Keratinocyte (primary cell): ENCODE data around the gene NIPBL. TPM values are rescaled to one million over a fixed set of nuclear protein-coding genes. Genes with fewer than 3 reads are reported as not detected.
"Not testable (repeated sequence)": the region's sequence is repeated elsewhere in the genome, so short reads cannot be mapped to it uniquely, and the experiment has no call there.

ENCODE experiments used
- DNase-seq: peaks from one replicate; pipeline ENCODE4 v3.0.0-alpha.2; 2011; ENCODE audit warnings: low read depth, missing footprints, low spot score
- FAIRE-seq: peaks from 2 replicates; lab custom pipeline; 2011; peaks lifted over from hg19 to GRCh38; lab: Jason Lieb, UNC
- H2AFZ ChIP-seq: 2 replicates; pipeline ENCODE4 v1.6.0; 2012; ENCODE audit warnings: low read length, control low read depth, inconsistent platforms; ENCODE audit not compliant: control insufficient read depth
- H3K27ac ChIP-seq: 2 replicates; pipeline ENCODE4 v1.5.1; 2011; ENCODE audit warnings: low read length; ENCODE audit not compliant: control insufficient read depth, insufficient read depth
- H3K27me3 ChIP-seq: 3 replicates; pipeline ENCODE4 v1.6.0; 2011; ENCODE audit warnings: low read length; ENCODE audit not compliant: control insufficient read depth, insufficient read depth; ENCODE audit errors: extremely low read depth
- H3K36me3 ChIP-seq, 2 experiments: 2 replicates in 1 of 2; 3 replicates in 1 of 2; pipeline ENCODE4 v1.5.1; 2011; ENCODE audit warnings: low read length in 2 of 2, mild to moderate bottlenecking in 1 of 2; ENCODE audit not compliant: control insufficient read depth in 2 of 2, insufficient read depth in 2 of 2; ENCODE audit errors: extremely low read depth in 1 of 2
- H3K4me1 ChIP-seq: 3 replicates; pipeline ENCODE4 v1.5.1; 2011; ENCODE audit warnings: low read length; ENCODE audit not compliant: control insufficient read depth, insufficient read depth; ENCODE audit errors: extremely low read depth
- H3K4me2 ChIP-seq: 3 replicates; pipeline ENCODE4 v1.6.0; 2011; ENCODE audit warnings: low read depth, low read length; ENCODE audit not compliant: control insufficient read depth, insufficient read depth; ENCODE audit errors: extremely low read depth
- H3K4me3 ChIP-seq, 3 experiments: fragments of 200-600 bp in 1 of 3; sonication (generic) in 1 of 3; 2 replicates in 2 of 3; 3 replicates in 1 of 3; pipeline ENCODE4 v1.5.1; 2011 to 2016; ENCODE audit warnings: low read length in 3 of 3, mild to moderate bottlenecking in 3 of 3, control low read depth in 2 of 3, inconsistent platforms in 1 of 3, low read depth in 1 of 3, mixed read lengths in 1 of 3, mixed run types in 1 of 3, moderate library complexity in 1 of 3; ENCODE audit not compliant: control insufficient read depth in 2 of 3, insufficient read depth in 2 of 3; ENCODE audit errors: extremely low read depth in 1 of 3
- H3K79me2 ChIP-seq: 2 replicates; pipeline ENCODE4 v1.6.0; 2012; ENCODE audit warnings: low read length; ENCODE audit not compliant: control insufficient read depth, insufficient read depth
- H3K9ac ChIP-seq: 3 replicates; pipeline ENCODE4 v1.6.0; 2011; ENCODE audit warnings: low read length; ENCODE audit not compliant: control insufficient read depth, insufficient read depth; ENCODE audit errors: extremely low read depth
- H3K9me1 ChIP-seq: 3 replicates; pipeline ENCODE4 v1.6.0; 2011; ENCODE audit warnings: low read length; ENCODE audit not compliant: control insufficient read depth, insufficient read depth; ENCODE audit errors: extremely low read depth
- H3K9me3 ChIP-seq: 2 replicates; pipeline ENCODE4 v1.5.1; 2012; ENCODE audit warnings: low read depth, low read length; ENCODE audit not compliant: control insufficient read depth
- H4K20me1 ChIP-seq: 3 replicates; pipeline ENCODE4 v1.6.0; 2011; ENCODE audit warnings: low read length; ENCODE audit not compliant: control insufficient read depth, insufficient read depth; ENCODE audit errors: extremely low read depth
- CTCF ChIP-seq, 3 experiments: IDR thresholded peaks in 1 of 3; conservative IDR thresholded peaks in 1 of 3; optimal IDR thresholded peaks in 1 of 3; 2 replicates in 2 of 3; 3 replicates in 1 of 3; pipeline versions ENCODE3 to v1.5.1; 2011; ENCODE audit warnings: low read length in 3 of 3, mild to moderate bottlenecking in 3 of 3, moderate library complexity in 2 of 3, control low read depth in 1 of 3, inconsistent platforms in 1 of 3; ENCODE audit not compliant: insufficient read depth in 2 of 3; ENCODE audit errors: extremely low read depth in 1 of 3
- EZH2 ChIP-seq: IDR thresholded peaks from one replicate; pipeline ENCODE4 v1.6.1; 2012; ENCODE audit warnings: inconsistent platforms, mild to moderate bottlenecking, low read length, moderate library complexity
- dilution Hi-C: fragments of 300-500 bp; cut with MboI; formaldehyde crosslinking; loops from one replicate; pipeline ENCODE4 v1.7.0; 2020; ENCODE audit warnings: low sequenced_read_pairs; ENCODE audit not compliant: extremely low pct_ligation_motif_present
- polyA plus RNA-seq, 5 experiments: library from polyadenylated mRNA; depleted of rRNA in 3 of 5; stranded (reverse) in 3 of 5; stranded (forward) in 1 of 5; unstranded in 1 of 5; fragments of >200 nt; gene quantifications; 1 replicate in 1 of 5; 2 replicates in 3 of 5; 3 replicates in 1 of 5; pipeline versions ENCODE4 v1.2.1 to v1.2.3, GENCODE V29; 2011 to 2012; ENCODE audit warnings: missing spikeins in 2 of 5, low read depth in 1 of 5, low replicate concordance in 1 of 5

NIPBL gene
- polyA plus RNA-seq, 1 donor (not counting 4 experiments of a cell fraction or from before 2014, with no cell fraction given), result 23.4 TPM

GRCh38 chr5:36891266-36891665 is 14.7 kb downstream of the NIPBL start:
- peaks cover 8% of the 10 kb centered on the region for H4K20me1 ChIP-seq
- peaks cover under 1% of the 10 kb centered on the region for H3K9me1 ChIP-seq
- no peaks in the 10 kb centered on the region for H3K9me3 ChIP-seq
- H2AFZ ChIP-seq, result no peak overlapping the region
- TF ChIP-seq EZH2, result no peak
- TF ChIP-seq CTCF (optimal IDR thresholded peaks at IDR 0.05 in 1 of 3, IDR thresholded peaks at IDR 0.05 in 1 of 3, conservative IDR thresholded peaks at IDR 0.05 in 1 of 3; ENCODE audit: extremely low read depth in 1 of 3, insufficient read depth in 2 of 3, low read length in 3 of 3), result no peak
- no peak overlapping the region for H3K9ac ChIP-seq
- FAIRE-seq, result no peak
- H3K36me3 ChIP-seq, result peaks cover 0 to 2% of the 10 kb centered on the region in 2 experiments
- dilution Hi-C loops, result no loop called here
- no peaks in the 10 kb centered on the region for H3K27me3 ChIP-seq
- no peak for DNase-seq
- peaks cover 92% of the 10 kb centered on the region for H3K79me2 ChIP-seq
- no peak overlapping the region for H3K4me3 ChIP-seq
- H3K4me2 ChIP-seq, result no peak overlapping the region
- H3K4me1 ChIP-seq, result peaks cover 11% of the 10 kb centered on the region
- no peak overlapping the region for H3K27ac ChIP-seq

GRCh38 chr5:36892085-36892830 is 15.7 kb downstream of the NIPBL start:
- H3K79me2 ChIP-seq, result peaks cover 91% of the 10 kb centered on the region
- H3K9ac ChIP-seq, H3K27me3 ChIP-seq, DNase-seq, dilution Hi-C loops, H3K4me2 ChIP-seq, H3K4me3 ChIP-seq, H3K9me1 ChIP-seq, H2AFZ ChIP-seq, H3K9me3 ChIP-seq, H3K36me3 ChIP-seq, H3K4me1 ChIP-seq, H3K27ac ChIP-seq, FAIRE-seq, H4K20me1 ChIP-seq: not testable (repeated sequence)

- H3K4me2 ChIP-seq, result no peak overlapping the region
- no peaks in the 10 kb centered on the region for H3K4me1 ChIP-seq
- H2AFZ ChIP-seq, result no peak overlapping the region
- H3K9ac ChIP-seq, result no peak overlapping the region
- no peak for TF ChIP-seq EZH2
- no peak for TF ChIP-seq CTCF (optimal IDR thresholded peaks at IDR 0.05 in 1 of 3, IDR thresholded peaks at IDR 0.05 in 1 of 3, conservative IDR thresholded peaks at IDR 0.05 in 1 of 3; ENCODE audit: extremely low read depth in 1 of 3, insufficient read depth in 2 of 3, low read length in 3 of 3)
- peaks cover 0 to 2% of the 10 kb centered on the region in 2 experiments for H3K36me3 ChIP-seq
- H3K9me1 ChIP-seq, result no peaks in the 10 kb centered on the region
- no peaks in the 10 kb centered on the region for H3K27me3 ChIP-seq
- no peak overlapping the region for H3K4me3 ChIP-seq
- peaks cover 91% of the 10 kb centered on the region for H3K79me2 ChIP-seq
- dilution Hi-C loops, result no loop called here
- no peak overlapping the region for H3K27ac ChIP-seq
- FAIRE-seq (no peak), DNase-seq (no peak)
- H3K9me3 ChIP-seq, result no peaks in the 10 kb centered on the region
- peaks cover 16% of the 10 kb centered on the region for H4K20me1 ChIP-seq
Measured at GRCh38 chr5:36894954-36895353, 18.4 kb downstream of the NIPBL start.
